GM18507 (cell line): ENCODE measurements around the gene NCK2.

Source experiments
- DNase-seq: peaks from one replicate; pipeline ENCODE4 v3.0.0; 2011; ENCODE audit warnings: low read depth; ENCODE audit not compliant: insufficient read length; ENCODE audit errors: extremely low spot score
- FAIRE-seq: peaks from 2 replicates; lab custom pipeline; 2011; peaks lifted over from hg19 to GRCh38; lab: Jason Lieb, UNC

The NCK2 gene

DNA sequence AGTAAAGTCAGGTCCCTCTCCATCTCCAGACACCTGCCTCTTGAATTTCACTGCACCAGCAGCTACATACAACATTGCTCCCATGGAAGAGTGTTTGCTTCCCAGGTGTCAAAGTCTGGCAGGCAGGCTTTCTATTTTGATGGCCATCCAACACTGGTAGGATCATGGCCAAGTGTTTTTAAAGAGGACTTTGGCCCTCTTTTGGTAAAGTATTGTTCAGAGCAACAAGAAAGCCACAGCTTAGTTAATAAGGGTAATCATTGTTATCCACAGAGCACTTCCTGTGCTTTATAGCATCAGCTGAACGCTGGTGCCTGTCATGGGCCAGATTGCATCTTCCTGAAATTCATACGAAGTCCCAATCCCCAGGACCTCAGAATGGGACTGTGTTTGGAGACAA lies 133.2 kb downstream of the NCK2 start:
- no peak for DNase-seq
- peak; percentile 51 for FAIRE-seq

DNA sequence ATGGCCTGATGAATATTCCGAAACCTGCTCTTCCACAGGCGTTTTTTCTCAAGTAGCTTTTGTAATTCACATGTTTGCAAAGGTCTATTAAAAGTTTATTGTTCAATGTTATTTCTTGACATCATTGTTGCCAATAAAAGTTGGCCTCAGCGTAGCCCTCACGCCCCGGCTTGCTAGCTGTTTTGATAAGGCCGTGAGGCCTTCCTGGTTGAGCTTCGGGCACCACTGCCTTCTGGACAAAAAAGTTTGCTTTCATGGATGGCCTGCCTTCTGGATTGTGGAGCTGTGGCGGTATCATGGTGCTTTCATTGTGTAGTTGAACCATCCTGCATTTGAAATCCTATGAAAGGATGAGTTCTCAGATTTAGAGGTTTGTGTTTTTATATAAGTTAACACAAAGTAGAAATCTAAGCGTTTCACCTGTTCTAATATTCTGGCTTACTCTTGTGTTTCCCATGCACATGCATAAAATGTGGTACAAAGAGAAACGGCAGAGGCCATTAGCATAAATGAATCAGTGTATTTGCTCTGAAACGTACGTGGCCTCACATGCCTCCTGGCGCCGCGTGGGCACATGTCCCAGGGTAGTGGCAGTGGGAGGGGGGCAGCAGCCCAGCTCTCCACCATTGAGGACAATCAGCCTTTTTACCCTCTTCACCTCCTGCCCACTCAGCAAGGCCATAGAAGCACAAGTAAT lies 134.5 kb downstream of the NCK2 start:
- no peak for DNase-seq
- no peak for FAIRE-seq

DNA sequence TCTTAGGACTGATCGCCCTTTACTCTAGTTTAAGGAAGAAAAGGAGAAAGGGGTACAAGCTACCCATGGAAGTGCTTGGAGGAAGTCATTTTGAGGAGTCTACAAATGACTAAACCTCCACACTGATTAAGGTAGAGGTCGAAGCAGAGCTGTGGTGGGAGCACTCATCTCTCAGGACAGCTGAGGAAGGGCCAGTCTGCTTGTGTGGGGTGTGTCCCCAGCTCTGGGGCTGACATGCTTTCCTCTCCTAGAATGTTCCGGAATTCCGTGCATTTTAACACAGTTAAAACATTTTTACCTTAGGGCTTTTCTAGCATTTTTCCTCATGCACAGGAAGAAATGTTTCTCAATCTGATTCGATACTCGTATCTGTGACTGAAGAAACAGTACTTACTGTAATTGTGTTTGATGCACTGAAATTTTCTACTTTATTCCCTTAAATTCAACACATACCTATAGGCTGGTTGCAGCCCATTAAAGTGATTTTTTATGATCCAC lies 135.1 kb downstream of the NCK2 start:
- FAIRE-seq, result no peak
- DNase-seq, result no peak

DNA sequence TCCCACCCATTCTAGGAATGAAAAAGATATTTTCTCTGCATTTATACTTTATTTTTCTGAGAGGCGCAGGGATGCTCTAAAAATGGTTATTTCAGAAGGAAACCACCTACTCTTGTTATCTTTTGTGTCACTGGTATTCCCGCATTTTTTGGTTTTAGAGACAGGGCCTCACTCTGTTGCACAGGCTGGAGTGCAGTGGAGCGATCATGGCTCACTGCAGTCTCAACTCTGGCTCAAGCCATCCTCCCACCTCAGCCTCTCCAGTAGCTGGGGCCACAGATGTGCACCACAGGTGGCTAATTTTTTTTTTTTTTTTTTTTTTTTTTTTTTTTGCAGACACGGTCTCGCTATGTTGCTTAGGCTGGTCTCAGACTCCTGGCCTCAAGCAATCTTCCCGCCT lies 135.9 kb downstream of the NCK2 start:
- FAIRE-seq (no peak), DNase-seq (no peak)

- no peak for FAIRE-seq
- no peak for DNase-seq
These were observed 136.8 kb downstream of the NCK2 start for GRCh38 chr2:105881286-105882136.

DNA sequence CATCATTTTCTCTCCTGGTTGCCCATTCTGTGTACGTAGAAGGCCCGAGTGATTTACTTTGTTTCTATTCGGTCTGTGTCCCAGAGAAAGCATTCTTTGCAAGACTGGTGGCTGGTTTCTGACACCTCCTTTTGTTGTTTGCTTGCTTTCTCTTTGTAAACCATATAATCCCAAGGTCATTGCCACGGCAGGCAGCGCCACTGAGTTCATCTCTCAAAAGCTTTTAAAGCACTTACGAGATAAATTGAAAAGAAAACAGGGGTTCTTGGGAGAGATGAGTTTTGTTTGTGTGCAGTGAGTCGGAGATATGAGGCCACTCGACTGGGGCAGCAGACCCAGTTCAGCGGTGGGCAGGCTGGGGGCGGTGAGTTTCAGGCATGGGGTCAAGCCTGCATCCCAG lies 137.6 kb downstream of the NCK2 start:
- DNase-seq (no peak), FAIRE-seq (no peak)

GRCh38 chr2:105882920-105883435 lies 138.3 kb downstream of the NCK2 start:
- FAIRE-seq (no peak), DNase-seq (no peak)

- FAIRE-seq (no peak), DNase-seq (no peak)
These were observed 139.4 kb downstream of the NCK2 start for GRCh38 chr2:105883911-105884694.

DNA sequence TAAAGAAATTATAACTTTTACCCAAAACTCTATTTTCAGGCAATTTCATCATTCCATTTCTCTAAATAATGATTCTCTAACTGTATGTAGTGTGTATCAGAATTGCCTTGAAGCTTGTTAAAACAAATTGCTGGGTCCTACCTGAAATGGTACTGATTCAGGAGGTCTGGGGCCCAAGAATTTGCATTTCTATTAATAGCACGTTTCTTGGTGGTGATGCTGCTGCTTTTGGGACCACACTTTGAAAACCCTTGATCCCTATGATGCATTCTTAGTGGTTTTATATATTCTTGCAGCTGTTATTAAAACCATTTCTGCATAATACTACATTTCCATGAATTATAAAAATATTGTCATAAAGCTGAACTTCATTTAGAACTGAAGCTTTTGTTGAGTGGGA lies 140.7 kb downstream of the NCK2 start:
- no peak for DNase-seq

DNA sequence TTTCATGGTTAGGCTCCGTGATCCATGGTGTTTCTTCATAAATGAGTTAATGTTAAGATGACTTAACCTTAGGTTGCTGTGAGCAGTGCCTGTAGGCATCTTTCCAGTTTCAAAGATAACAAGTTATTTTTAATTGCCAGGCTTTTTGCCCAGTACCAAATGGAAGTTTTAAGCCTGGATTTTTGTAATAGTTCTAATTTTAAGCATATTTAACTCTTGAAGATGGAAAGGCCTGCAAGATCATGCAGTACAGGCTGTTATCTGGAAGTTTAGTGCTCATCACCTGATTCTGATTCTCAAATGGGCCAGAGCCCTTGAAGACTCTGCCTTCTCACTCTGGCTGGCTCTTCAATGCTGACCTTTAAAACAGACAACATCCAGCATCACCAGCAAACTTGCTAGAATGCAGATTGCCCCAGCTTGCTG lies 141.3 kb downstream of the NCK2 start:
- DNase-seq (no peak), FAIRE-seq (no peak)

More for the DNA sequence above, 140.7 kb downstream of the NCK2 start:
- no peak for FAIRE-seq

DNA sequence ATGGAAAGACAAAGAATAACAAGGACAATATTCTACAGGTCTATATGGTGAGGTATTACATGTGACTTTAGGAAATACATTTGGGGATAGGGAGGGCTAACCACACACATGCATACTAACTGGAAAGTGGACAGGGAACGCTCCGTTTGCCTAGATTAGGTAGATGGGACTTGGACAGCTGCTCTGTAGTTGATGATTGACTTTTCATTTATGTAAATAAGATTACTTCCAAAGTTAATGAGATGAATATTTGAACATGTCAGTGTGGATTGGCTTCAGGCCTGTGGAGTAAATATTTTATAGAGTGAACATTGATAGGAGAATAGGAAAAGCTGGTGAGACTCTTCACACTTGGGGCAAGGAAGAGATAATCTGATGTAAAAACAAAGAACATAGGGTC lies 142.0 kb downstream of the NCK2 start:
- DNase-seq (no peak), FAIRE-seq (no peak)

- no peak for FAIRE-seq
- DNase-seq, result no peak
These were observed 142.5 kb downstream of the NCK2 start for GRCh38 chr2:105887256-105887655.

DNA sequence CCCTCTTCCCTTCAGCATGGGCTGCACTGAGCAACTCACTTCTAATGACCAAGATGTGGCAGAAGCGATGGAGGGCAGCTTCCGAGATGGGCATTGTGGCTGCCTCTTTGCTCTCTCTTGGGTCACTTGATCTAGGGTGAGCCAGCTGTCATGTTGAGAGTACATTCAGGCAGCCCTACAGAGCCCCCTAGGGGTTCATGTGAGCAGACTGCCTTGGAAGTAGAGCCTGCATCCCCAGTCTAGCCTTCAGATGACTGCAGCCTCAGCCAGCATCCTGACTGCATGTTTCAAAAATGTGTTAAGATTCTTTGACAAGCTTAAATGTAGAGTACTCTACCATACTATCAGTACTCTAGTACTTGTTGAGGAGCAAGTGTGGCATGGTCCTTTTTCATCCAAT lies 143.9 kb downstream of the NCK2 start:
- no peak for DNase-seq
- no peak for FAIRE-seq

DNA sequence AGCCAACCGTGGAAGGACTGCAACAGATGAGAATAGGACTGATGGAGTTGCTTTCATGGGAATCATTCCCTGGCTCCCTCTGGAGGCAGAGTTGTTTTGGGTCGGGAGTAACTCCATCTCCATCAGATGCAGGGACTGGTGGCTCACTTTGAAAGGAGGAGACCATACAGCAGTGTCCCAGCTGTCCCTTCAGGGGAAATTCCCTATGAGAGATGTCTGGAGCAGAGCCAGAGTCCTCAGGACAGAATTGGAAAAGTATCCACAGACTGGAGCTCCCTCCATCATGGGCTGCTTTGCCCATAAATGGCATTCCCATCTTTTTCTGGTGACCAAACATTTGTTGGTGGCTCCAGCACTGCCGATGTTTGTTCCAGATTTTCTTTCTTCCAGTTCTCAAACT lies 144.3 kb downstream of the NCK2 start:
- no peak for DNase-seq
- FAIRE-seq, result no peak

- FAIRE-seq, result no peak
- no peak for DNase-seq
These were observed 145.4 kb downstream of the NCK2 start for GRCh38 chr2:105890111-105890510.

DNA sequence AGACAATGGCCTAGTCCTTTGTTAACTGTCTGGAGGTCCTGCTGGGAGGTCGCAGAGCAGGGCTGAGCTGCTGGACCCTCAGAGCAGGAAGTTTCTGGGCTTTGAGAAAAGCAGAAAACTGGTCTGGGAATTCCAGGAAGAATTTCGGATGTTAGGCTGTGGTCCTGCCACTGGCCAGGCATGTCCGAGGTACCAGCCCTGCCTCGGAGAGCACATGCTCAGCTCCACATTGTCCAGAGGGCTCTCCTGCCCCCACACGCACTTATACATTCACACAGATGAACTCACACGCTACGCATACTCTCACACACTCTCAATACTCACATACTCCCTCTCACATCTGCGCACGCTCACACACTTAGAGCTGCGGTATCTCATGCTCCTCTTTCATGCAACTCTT lies 146.1 kb downstream of the NCK2 start:
- no peak for DNase-seq
- no peak for FAIRE-seq

DNA sequence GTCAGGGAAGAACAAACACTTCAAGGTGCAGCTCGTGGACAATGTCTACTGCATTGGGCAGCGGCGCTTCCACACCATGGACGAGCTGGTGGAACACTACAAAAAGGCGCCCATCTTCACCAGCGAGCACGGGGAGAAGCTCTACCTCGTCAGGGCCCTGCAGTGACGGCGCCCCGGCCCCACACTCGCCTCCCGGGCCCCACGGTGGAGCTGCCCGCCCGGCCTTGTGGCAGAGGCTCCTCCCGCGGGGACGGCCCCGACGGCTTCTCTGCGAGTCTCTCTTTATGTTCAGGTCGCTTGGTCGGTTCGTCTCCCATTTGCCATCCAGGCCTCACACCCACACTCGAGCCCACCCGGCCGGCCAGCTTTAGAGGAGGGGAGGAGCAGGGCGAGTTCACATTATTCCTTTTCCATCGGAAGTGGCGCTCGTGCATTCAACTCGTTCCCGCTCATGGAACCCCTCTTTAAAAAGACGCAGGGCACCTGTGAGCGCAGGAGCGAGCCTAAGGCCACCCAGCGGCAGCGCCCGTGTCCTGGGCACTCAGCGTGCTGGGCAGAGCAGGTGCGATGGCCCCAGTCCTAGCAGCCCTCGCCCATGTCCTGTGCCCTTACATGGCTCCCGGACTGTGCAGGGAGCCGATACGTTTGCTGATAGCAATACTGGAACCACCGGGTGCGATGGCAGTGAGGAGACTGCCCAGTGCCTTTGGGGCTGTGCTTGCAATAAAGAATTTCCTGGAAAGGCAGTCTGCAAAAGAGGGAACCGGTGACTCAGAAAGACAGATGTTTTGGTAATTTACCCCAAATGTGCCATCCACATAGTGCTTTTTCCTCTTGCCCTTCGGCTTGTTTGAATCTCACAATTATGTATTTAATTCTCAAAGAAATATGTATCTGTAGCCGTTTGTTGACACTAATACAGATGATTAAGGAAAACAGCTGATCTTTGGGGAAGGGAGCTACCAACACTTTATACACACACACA lies 148.6 kb downstream of the NCK2 start:
- DNase-seq (no peak), FAIRE-seq (no peak)

GRCh38 chr2:105894327-105894944 lies 149.7 kb downstream of the NCK2 start:
- FAIRE-seq (no peak), DNase-seq (no peak)
